AG09309 (cell line): Measurements from ENCODE around the gene GRB10.

ENCODE experiments used
- DNase-seq: peaks from one replicate; pipeline ENCODE4 v3.0.0-alpha.2; 2010; ENCODE audit warnings: low read depth
- H3K4me3 ChIP-seq: 2 replicates; pipeline ENCODE4 v1.5.1; 2011; ENCODE audit warnings: mild to moderate bottlenecking, low read depth, low read length, moderate library complexity; ENCODE audit not compliant: control insufficient read depth
- CTCF ChIP-seq: IDR thresholded peaks from 2 replicates; pipeline ENCODE4 v1.5.1; 2011; ENCODE audit warnings: mild to moderate bottlenecking, low read depth, low read length, inconsistent platforms; ENCODE audit not compliant: insufficient read depth, control insufficient read depth; ENCODE audit errors: missing control alignments

The GRB10 gene

GRCh38 chr7:50805447-50806125, 22.9 kb upstream of the GRB10 start:
- no peak overlapping the region for H3K4me3 ChIP-seq
- no peak for TF ChIP-seq CTCF
- no peak for DNase-seq

- no peak overlapping the region for H3K4me3 ChIP-seq
- TF ChIP-seq CTCF, result no peak
- DNase-seq, result no peak
Observed at GRCh38 chr7:50803359-50804337, 21.0 kb upstream of the GRB10 start.

GRCh38 chr7:50801907-50802306, 19.2 kb upstream of the GRB10 start:
- H3K4me3 ChIP-seq, result no peak overlapping the region
- DNase-seq, result no peak
- no peak for TF ChIP-seq CTCF

GRCh38 chr7:50799873-50800272, 17.2 kb upstream of the GRB10 start:
- TF ChIP-seq CTCF, result no peak
- no peak for DNase-seq
- no peak overlapping the region for H3K4me3 ChIP-seq

- DNase-seq, result no peak
Observed at GRCh38 chr7:50798126-50798525, 15.4 kb upstream of the GRB10 start.

GRCh38 chr7:50795831-50796230, 13.1 kb upstream of the GRB10 start:
- no peak for DNase-seq
- TF ChIP-seq CTCF, result no peak
- no peak overlapping the region for H3K4me3 ChIP-seq

More at GRCh38 chr7:50798126-50798525, 15.4 kb upstream of the GRB10 start:
- no peak overlapping the region for H3K4me3 ChIP-seq
- TF ChIP-seq CTCF, result no peak
